Measurements from ENCODE around the gene FOXP1.
A peak's percentile ranks its signal among the peaks of the same experiment; 100 is the strongest.

FOXP1 gene

GRCh38 chr3:71502066-71502625, 81.4 kb downstream of the FOXP1 start:
- H3K4me3 Mint-ChIP-seq = no peak overlapping the region
- no peak overlapping the region for H3K27ac Mint-ChIP-seq
- H3K9me3 Mint-ChIP-seq = no peaks in the 10 kb centered on the region
- no peaks in the 10 kb centered on the region for H3K27me3 Mint-ChIP-seq
- H3K36me3 Mint-ChIP-seq (ENCODE audit: low read depth) = peaks cover 7% of the 10 kb centered on the region
- peaks cover 63% of the 10 kb centered on the region for H3K4me1 Mint-ChIP-seq (ENCODE audit: low read depth)

GRCh38 chr3:71500696-71501095, 82.8 kb downstream of the FOXP1 start:
- Mint-ChIP-seq H3K9me3 (no peaks in the 10 kb centered on the region), H3K27me3 (no peaks in the 10 kb centered on the region), H3K4me3 (no peak overlapping the region), H3K27ac (peak overlapping the region; percentile 46), H3K4me1 (ENCODE audit: low read depth) (peaks cover 76% of the 10 kb centered on the region), H3K36me3 (ENCODE audit: low read depth) (peaks cover 7% of the 10 kb centered on the region)

- no peak overlapping the region for H3K4me3 Mint-ChIP-seq
- H3K9me3 Mint-ChIP-seq = no peaks in the 10 kb centered on the region
- H3K27ac Mint-ChIP-seq = no peak overlapping the region
- H3K36me3 Mint-ChIP-seq (ENCODE audit: low read depth) = peaks cover 7% of the 10 kb centered on the region
- no peaks in the 10 kb centered on the region for H3K27me3 Mint-ChIP-seq
- H3K4me1 Mint-ChIP-seq (ENCODE audit: low read depth) = peaks cover 82% of the 10 kb centered on the region
These were observed 84.2 kb downstream of the FOXP1 start for GRCh38 chr3:71499227-71499876.

- no peak overlapping the region for H3K27ac Mint-ChIP-seq
- H3K9me3 Mint-ChIP-seq = no peaks in the 10 kb centered on the region
- H3K4me3 Mint-ChIP-seq = no peak overlapping the region
- peaks cover 79% of the 10 kb centered on the region for H3K4me1 Mint-ChIP-seq (ENCODE audit: low read depth)
- no peaks in the 10 kb centered on the region for H3K27me3 Mint-ChIP-seq
- peaks cover 7% of the 10 kb centered on the region for H3K36me3 Mint-ChIP-seq (ENCODE audit: low read depth)
These were observed 85.0 kb downstream of the FOXP1 start for GRCh38 chr3:71498543-71498942.

GRCh38 chr3:71497971-71498444, 85.5 kb downstream of the FOXP1 start:
- peaks cover 79% of the 10 kb centered on the region for H3K4me1 Mint-ChIP-seq (ENCODE audit: low read depth)
- H3K9me3 Mint-ChIP-seq = no peaks in the 10 kb centered on the region
- no peak overlapping the region for H3K27ac Mint-ChIP-seq

GRCh38 chr3:71497367-71497897, 86.1 kb downstream of the FOXP1 start:
- Mint-ChIP-seq H3K36me3 (ENCODE audit: low read depth) (peaks cover 14% of the 10 kb centered on the region), H3K4me1 (ENCODE audit: low read depth) (peaks cover 79% of the 10 kb centered on the region), H3K4me3 (no peak overlapping the region), H3K27me3 (no peaks in the 10 kb centered on the region), H3K27ac (peak overlapping the region; percentile 14), H3K9me3 (peaks cover 2% of the 10 kb centered on the region)

More at GRCh38 chr3:71497971-71498444, 85.5 kb downstream of the FOXP1 start:
- Mint-ChIP-seq H3K36me3 (ENCODE audit: low read depth) (peaks cover 8% of the 10 kb centered on the region), H3K4me3 (no peak overlapping the region), H3K27me3 (no peaks in the 10 kb centered on the region)

- Mint-ChIP-seq H3K4me3 (peak overlapping the region; percentile 68), H3K36me3 (ENCODE audit: low read depth) (peaks cover 19% of the 10 kb centered on the region), H3K27ac (peak overlapping the region; percentile 92), H3K9me3 (peaks cover 11% of the 10 kb centered on the region), H3K27me3 (no peaks in the 10 kb centered on the region), H3K4me1 (ENCODE audit: low read depth) (peaks cover 81% of the 10 kb centered on the region)
These were observed 87.6 kb downstream of the FOXP1 start for GRCh38 chr3:71495708-71496472.

- peaks cover 86% of the 10 kb centered on the region for H3K4me1 Mint-ChIP-seq (ENCODE audit: low read depth)
- peaks cover 30% of the 10 kb centered on the region for H3K36me3 Mint-ChIP-seq (ENCODE audit: low read depth)
- H3K9me3 Mint-ChIP-seq = peaks cover 11% of the 10 kb centered on the region
- H3K4me3 Mint-ChIP-seq = peak overlapping the region; percentile 25
- H3K27ac Mint-ChIP-seq = peak overlapping the region; percentile 77
- H3K27me3 Mint-ChIP-seq = no peaks in the 10 kb centered on the region
These were observed 89.3 kb downstream of the FOXP1 start for GRCh38 chr3:71494212-71494611.

GRCh38 chr3:71492974-71493771, 90.4 kb downstream of the FOXP1 start:
- Mint-ChIP-seq H3K27me3 (no peaks in the 10 kb centered on the region), H3K9me3 (peaks cover 11% of the 10 kb centered on the region), H3K4me1 (ENCODE audit: low read depth) (peaks cover 93% of the 10 kb centered on the region), H3K36me3 (ENCODE audit: low read depth) (peaks cover 33% of the 10 kb centered on the region), H3K27ac (peak overlapping the region; percentile 94), H3K4me3 (peak overlapping the region; percentile 79)

- no peaks in the 10 kb centered on the region for H3K27me3 Mint-ChIP-seq
- peaks cover 11% of the 10 kb centered on the region for H3K9me3 Mint-ChIP-seq
- H3K4me1 Mint-ChIP-seq (ENCODE audit: low read depth) = peaks cover 95% of the 10 kb centered on the region
- H3K36me3 Mint-ChIP-seq (ENCODE audit: low read depth) = peaks cover 33% of the 10 kb centered on the region
- peak overlapping the region; percentile 79 for H3K4me3 Mint-ChIP-seq
- peak overlapping the region; percentile 94 for H3K27ac Mint-ChIP-seq
These were observed 91.0 kb downstream of the FOXP1 start for GRCh38 chr3:71492566-71492965.

- no peaks in the 10 kb centered on the region for H3K27me3 Mint-ChIP-seq
- peaks cover 95% of the 10 kb centered on the region for H3K4me1 Mint-ChIP-seq (ENCODE audit: low read depth)
- peak overlapping the region; percentile 94 for H3K27ac Mint-ChIP-seq
- H3K36me3 Mint-ChIP-seq (ENCODE audit: low read depth) = peaks cover 33% of the 10 kb centered on the region
- peaks cover 11% of the 10 kb centered on the region for H3K9me3 Mint-ChIP-seq
- H3K4me3 Mint-ChIP-seq = peak overlapping the region; percentile 43
These were observed 92.3 kb downstream of the FOXP1 start for GRCh38 chr3:71491154-71491752.

GRCh38 chr3:71490692-71491091, 92.8 kb downstream of the FOXP1 start:
- no peaks in the 10 kb centered on the region for H3K27me3 Mint-ChIP-seq

GRCh38 chr3:71489315-71489761, 94.2 kb downstream of the FOXP1 start:
- H3K4me1 Mint-ChIP-seq (ENCODE audit: low read depth) = peaks cover 95% of the 10 kb centered on the region
- peak overlapping the region; percentile 79 for H3K4me3 Mint-ChIP-seq
- H3K27ac Mint-ChIP-seq = peak overlapping the region; percentile 94
- H3K36me3 Mint-ChIP-seq (ENCODE audit: low read depth) = peaks cover 38% of the 10 kb centered on the region
- H3K9me3 Mint-ChIP-seq = peaks cover 11% of the 10 kb centered on the region
- no peaks in the 10 kb centered on the region for H3K27me3 Mint-ChIP-seq

More at GRCh38 chr3:71490692-71491091, 92.8 kb downstream of the FOXP1 start:
- peaks cover 37% of the 10 kb centered on the region for H3K36me3 Mint-ChIP-seq (ENCODE audit: low read depth)
- H3K4me3 Mint-ChIP-seq = no peak overlapping the region
- peaks cover 11% of the 10 kb centered on the region for H3K9me3 Mint-ChIP-seq
- peaks cover 95% of the 10 kb centered on the region for H3K4me1 Mint-ChIP-seq (ENCODE audit: low read depth)
- peak overlapping the region; percentile 94 for H3K27ac Mint-ChIP-seq

- Mint-ChIP-seq H3K36me3 (ENCODE audit: low read depth) (peaks cover 38% of the 10 kb centered on the region), H3K4me1 (ENCODE audit: low read depth) (peaks cover 96% of the 10 kb centered on the region), H3K27me3 (no peaks in the 10 kb centered on the region), H3K27ac (peak overlapping the region; percentile 94), H3K4me3 (peak overlapping the region; percentile 79), H3K9me3 (peaks cover 11% of the 10 kb centered on the region)
These were observed 94.6 kb downstream of the FOXP1 start for GRCh38 chr3:71488882-71489281.
